GM18870 (cell line): ENCODE data around the gene COX20.
"Not testable (repeated sequence)": the region's sequence is repeated elsewhere in the genome, so short reads cannot be mapped to it uniquely, and the experiment has no call there.

Source experiments
- ATAC-seq: cut with Tn5 transposase; IDR thresholded peaks from one replicate; pipeline ENCODE4 v1.9.1; 2021; ENCODE audit warnings: moderate library complexity; ENCODE audit not compliant: unreplicated experiment

COX20 gene

GRCh38 chr1:244835276-244836134, at the start of gene COX20:
TSS of gene COX20 (plus strand) at chr1:244835658. CDS start at chr1:244835715, 57 bp downstream.
- ATAC-seq, result peak; percentile 39

- no peak for ATAC-seq
Observed at GRCh38 chr1:244788493-244789275, 46.8 kb upstream of the COX20 start.

GRCh38 chr1:244789276-244789580, 46.2 kb upstream of the COX20 start:
- no peak for ATAC-seq

- no peak for ATAC-seq
Observed at GRCh38 chr1:244789731-244790130, 45.7 kb upstream of the COX20 start.

GRCh38 chr1:244791061-244791460, 44.4 kb upstream of the COX20 start:
- no peak for ATAC-seq

- no peak for ATAC-seq
Observed at GRCh38 chr1:244792188-244792850, 43.1 kb upstream of the COX20 start.

- ATAC-seq, result no peak
Observed at GRCh38 chr1:244794071-244794470, 41.4 kb upstream of the COX20 start.

- ATAC-seq, result not testable (repeated sequence)
Observed at GRCh38 chr1:244794516-244794915, 40.9 kb upstream of the COX20 start.

- ATAC-seq, result no peak
Observed at GRCh38 chr1:244796719-244797406, 38.6 kb upstream of the COX20 start.

GRCh38 chr1:244800821-244801220, 34.6 kb upstream of the COX20 start:
- ATAC-seq, result no peak

GRCh38 chr1:244801246-244801645, 34.2 kb upstream of the COX20 start:
- no peak for ATAC-seq

- ATAC-seq, result no peak
Observed at GRCh38 chr1:244802041-244802440, 33.4 kb upstream of the COX20 start.

- no peak for ATAC-seq
Observed at GRCh38 chr1:244802556-244803239, 32.8 kb upstream of the COX20 start.

- no peak for ATAC-seq
Observed at GRCh38 chr1:244804841-244805240, 30.6 kb upstream of the COX20 start.

GRCh38 chr1:244807138-244807537, 28.3 kb upstream of the COX20 start:
- no peak for ATAC-seq

- ATAC-seq, result no peak
Observed at GRCh38 chr1:244810221-244810620, 25.2 kb upstream of the COX20 start.

- no peak for ATAC-seq
Observed at GRCh38 chr1:244813327-244813726, 22.1 kb upstream of the COX20 start.

GRCh38 chr1:244815600-244816099, 19.8 kb upstream of the COX20 start:
- no peak for ATAC-seq

- ATAC-seq, result no peak
Observed at GRCh38 chr1:244817415-244817894, 18.0 kb upstream of the COX20 start.

GRCh38 chr1:244820131-244820530, 15.3 kb upstream of the COX20 start:
- no peak for ATAC-seq
